Adrenal gland (tissue), 12 donors: ENCODE data around the gene POMT1. TPM values are rescaled to one million over a fixed set of nuclear protein-coding genes. Genes with fewer than 3 reads are reported as not detected.

ENCODE experiments used
- DNase-seq, 7 donors: peaks; one replicate each; pipeline ENCODE4 v3.0.0-alpha.2; 2019 to 2020
- H3K27ac ChIP-seq, 5 donors: fragments of 200-600 bp; sonication (generic) in 4 of 5; 1 replicate in 3 of 5; 2 replicates in 2 of 5; pipeline versions ENCODE4 v1.5.1 to v1.8.0; 2016 to 2020; ENCODE audit warnings: mild to moderate bottlenecking in 1 of 5
- H3K27me3 ChIP-seq: fragments of 200-600 bp; 2 replicates; pipeline ENCODE4 v1.8.0; 2021
- H3K36me3 ChIP-seq, 2 donors: fragments of 200-600 bp; replicated peaks in 1 of 2; 1 replicate in 1 of 2; 2 replicates in 1 of 2; pipeline versions ENCODE4 v1.5.1 to v1.8.0; 2018 to 2022
- H3K4me1 ChIP-seq, 2 donors: fragments of 200-600 bp; replicated peaks in 1 of 2; 1 replicate in 1 of 2; 2 replicates in 1 of 2; pipeline versions ENCODE4 v1.5.1 to v1.8.0; 2018 to 2021
- H3K4me3 ChIP-seq, 4 donors: fragments of 200-600 bp; sonication (generic) in 3 of 4; one replicate each; pipeline ENCODE4 v1.5.1; 2016 to 2018
- H3K9me3 ChIP-seq, 3 donors: fragments of 200-600 bp; sonication (generic) in 1 of 3; replicated peaks in 1 of 3; 1 replicate in 2 of 3; 2 replicates in 1 of 3; pipeline versions ENCODE4 v1.5.1 to v1.8.0; 2016 to 2021
- POLR2A ChIP-seq, 2 donors: fragments of 450-650 bp; IDR thresholded peaks; one replicate each; pipeline ENCODE4 v1.6.1; 2017; ENCODE audit warnings: antibody characterized with exemption in 2 of 2, mild to moderate bottlenecking in 2 of 2, moderate library complexity in 1 of 2
- WGBS, 4 donors: extraction: QIAGEN DNeasy Blood & Tissue Kit in 2 of 4; methylation state at CpG; one replicate each; pipeline versions ENCODE4 v1.1.5 to v1.1.7; 2013 to 2017; 5-methylcytosine and 5-hydroxymethylcytosine counted together
- intact Hi-C, 2 donors: fragments of 100-400 bp; cut with DNase I; formaldehyde crosslinking; loops; one replicate each; pipeline versions ENCODE4 v1.14.1 to v1.15.0; 2022 to 2023
- polyA plus RNA-seq, 3 donors: library from polyadenylated mRNA; stranded (reverse); fragments of 200-250 nt in 2 of 3; fragments of 350-450 nt in 1 of 3; fragmentation: Illumina TruSeq in 1 of 3; extraction: RNeasy Lipid Tissue Mini Kit (QIAGEN cat#74804) in 1 of 3; gene quantifications; one replicate each; pipeline ENCODE4 v1.2.3, GENCODE V29; 2013 to 2014
- total RNA-seq, 9 donors: library from RNA; depleted of rRNA in 4 of 9; stranded (reverse); fragments of >200 nt in 4 of 9; fragments of 120-200 nt in 1 of 9; fragmentation: NEBNext Ultra II Directional in 1 of 9; extraction: Animal tissue kit (Norgen Biotek cat#: 25700) in 1 of 9; gene quantifications; one replicate each; pipeline versions ENCODE4 v1.1.0 to v1.2.4, GENCODE V29; 2013 to 2023
- TF ChIP-seq, protein P1 (sequence below), 6 experiments: fragments of 450-650 bp in 4 of 6; fragments of 200-600 bp in 2 of 6; sonication (generic) in 1 of 6; IDR thresholded peaks; 1 replicate in 5 of 6; 2 replicates in 1 of 6; pipeline versions ENCODE4 v1.5.1 to v1.8.0; 2016 to 2021; ENCODE audit warnings: antibody characterized with exemption in 6 of 6, mild to moderate bottlenecking in 2 of 6, moderate library complexity in 1 of 6
- donor health status: healthy with polysubstance abuse.
- donor health status: Bipolar disorder and iron deficiency.
- donor health status: DM: yes; HTN: yes; CAD: no.
- donor health status: DM: no; HTN: no; CAD: no.
- donor health status: DM: no; HTN: no; CAD: no.
- donor health status: DM: yes; HTN: yes; CAD: no.

POMT1 gene
- total and polyA plus RNA-seq, 12 donors, result 10.1 to 60.9 (median 33.0) TPM

DNA sequence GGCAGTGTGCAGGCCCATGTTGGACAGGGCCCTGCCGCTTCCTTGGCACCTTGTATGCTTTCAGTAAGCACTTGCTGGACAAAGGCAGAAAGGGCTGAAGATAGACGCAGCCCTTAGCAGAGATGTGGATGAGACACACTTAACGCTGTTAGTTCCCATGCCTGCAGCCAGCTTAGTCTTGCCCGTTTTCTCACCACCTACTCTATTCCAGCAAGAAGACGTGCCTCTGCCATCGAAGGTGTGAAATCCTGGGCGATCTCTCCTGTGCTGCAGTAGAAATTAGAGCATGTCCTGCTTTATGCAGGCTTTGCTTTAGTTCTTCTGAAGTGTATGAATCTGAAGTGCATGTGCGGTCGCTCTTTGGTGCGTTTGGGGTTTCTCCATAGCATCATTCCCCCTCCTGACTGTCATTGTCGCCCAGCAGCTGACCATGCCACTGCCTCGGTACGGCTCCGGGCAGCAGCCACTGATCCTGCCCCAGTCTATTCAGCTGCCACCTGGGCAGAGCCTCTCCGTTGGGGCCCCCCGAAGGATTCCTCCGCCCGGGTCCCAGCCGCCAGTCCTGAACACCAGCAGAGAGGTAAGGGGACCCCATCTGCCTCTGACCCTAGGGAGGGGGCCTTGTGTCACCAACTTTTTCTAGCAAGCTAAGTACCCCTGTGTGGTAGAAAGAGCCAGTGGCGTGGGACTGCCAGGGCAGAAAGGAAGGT, 11.6 kb upstream of the POMT1 start:
- WGBS, 4 donors, result 91 to 99% (median 92%) methylated on average over 15 to 20 of the region's 20 CpGs
- H3K9me3 ChIP-seq, result no peaks in the 10 kb centered on the region
- intact Hi-C loops, result no loop called here
- H3K27me3 ChIP-seq, result no peaks in the 10 kb centered on the region
- H3K4me1 ChIP-seq, result no peaks in the 10 kb centered on the region
- no peak overlapping the region for H3K27ac ChIP-seq
- TF ChIP-seq POLR2A (IDR thresholded peaks at IDR 0.05), result no peak
- TF ChIP-seq, protein P1, sequence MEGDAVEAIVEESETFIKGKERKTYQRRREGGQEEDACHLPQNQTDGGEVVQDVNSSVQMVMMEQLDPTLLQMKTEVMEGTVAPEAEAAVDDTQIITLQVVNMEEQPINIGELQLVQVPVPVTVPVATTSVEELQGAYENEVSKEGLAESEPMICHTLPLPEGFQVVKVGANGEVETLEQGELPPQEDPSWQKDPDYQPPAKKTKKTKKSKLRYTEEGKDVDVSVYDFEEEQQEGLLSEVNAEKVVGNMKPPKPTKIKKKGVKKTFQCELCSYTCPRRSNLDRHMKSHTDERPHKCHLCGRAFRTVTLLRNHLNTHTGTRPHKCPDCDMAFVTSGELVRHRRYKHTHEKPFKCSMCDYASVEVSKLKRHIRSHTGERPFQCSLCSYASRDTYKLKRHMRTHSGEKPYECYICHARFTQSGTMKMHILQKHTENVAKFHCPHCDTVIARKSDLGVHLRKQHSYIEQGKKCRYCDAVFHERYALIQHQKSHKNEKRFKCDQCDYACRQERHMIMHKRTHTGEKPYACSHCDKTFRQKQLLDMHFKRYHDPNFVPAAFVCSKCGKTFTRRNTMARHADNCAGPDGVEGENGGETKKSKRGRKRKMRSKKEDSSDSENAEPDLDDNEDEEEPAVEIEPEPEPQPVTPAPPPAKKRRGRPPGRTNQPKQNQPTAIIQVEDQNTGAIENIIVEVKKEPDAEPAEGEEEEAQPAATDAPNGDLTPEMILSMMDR (IDR thresholded peaks at IDR 0.05), result no peak
- DNase-seq, result no peak
- no peak overlapping the region for H3K4me3 ChIP-seq
- H3K36me3 ChIP-seq, result peaks cover 0 to 100% of the 10 kb centered on the region in 2 donors

DNA sequence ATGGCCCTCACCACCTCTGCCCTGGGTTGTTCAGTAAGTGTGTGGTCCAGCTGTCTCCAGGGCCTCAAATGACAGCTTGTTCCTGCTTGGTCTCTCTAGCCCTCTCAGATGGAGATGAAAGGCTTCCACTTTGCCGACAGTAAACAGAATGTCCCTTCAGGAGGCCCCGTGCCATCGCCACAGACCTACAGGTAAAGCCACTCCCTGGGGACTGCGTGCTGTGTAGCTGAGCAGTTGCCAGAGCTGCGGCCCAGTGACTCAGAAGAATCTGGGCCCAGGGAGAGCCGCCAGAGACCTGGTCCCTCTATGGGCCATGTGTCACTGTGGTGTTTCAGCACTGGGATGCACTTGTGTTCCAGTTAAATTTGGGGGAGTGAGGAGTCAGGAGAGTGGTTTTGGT, 10.6 kb upstream of the POMT1 start:
- no peak overlapping the region for H3K27ac ChIP-seq
- TF ChIP-seq POLR2A (IDR thresholded peaks at IDR 0.05), result no peak
- TF ChIP-seq, protein P1 (IDR thresholded peaks at IDR 0.05), result no peak
- 51 to 82% (median 76%) methylated on average over 2 to 6 of the region's 6 CpGs for WGBS, 4 donors
- intact Hi-C loops, result no loop called here
- H3K27me3 ChIP-seq, result no peaks in the 10 kb centered on the region
- H3K4me3 ChIP-seq, result no peak overlapping the region
- no peaks in the 10 kb centered on the region for H3K9me3 ChIP-seq
- DNase-seq, result no peak
- peaks cover 0 to 100% of the 10 kb centered on the region in 2 donors for H3K36me3 ChIP-seq
- no peaks in the 10 kb centered on the region for H3K4me1 ChIP-seq

DNA sequence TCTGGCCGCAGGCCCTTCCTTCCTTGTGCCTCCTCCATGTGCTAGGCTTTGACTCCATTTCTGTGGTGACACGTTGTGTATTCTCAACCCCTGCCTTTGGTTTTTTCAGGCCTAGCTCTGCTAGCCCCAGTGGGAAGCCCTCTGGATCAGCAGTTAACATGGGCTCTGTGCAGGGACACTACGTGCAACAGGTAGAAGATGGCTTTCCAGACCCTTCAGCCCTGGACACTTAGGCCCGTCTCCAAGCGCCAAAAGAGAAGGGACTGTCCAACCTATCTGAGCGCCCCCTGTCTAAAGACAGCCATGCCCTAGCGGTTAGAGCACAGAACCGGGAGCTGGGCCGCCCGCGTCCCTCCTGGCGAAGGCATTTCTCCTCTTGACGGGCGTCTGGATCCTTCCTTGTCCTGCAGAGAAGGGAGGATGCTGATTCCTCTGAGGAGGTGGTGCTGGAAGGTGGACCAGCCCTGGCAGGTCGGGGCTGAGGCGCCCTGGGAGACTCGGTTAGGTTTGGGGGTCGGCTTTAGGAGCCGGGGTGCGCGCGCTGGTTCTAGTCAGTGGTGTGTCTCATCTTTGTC, 8.3 kb upstream of the POMT1 start:
- TF ChIP-seq, protein P1 (IDR thresholded peaks at IDR 0.05), result no peak
- no peak for TF ChIP-seq POLR2A (IDR thresholded peaks at IDR 0.05)
- H3K27ac ChIP-seq, result no peak overlapping the region
- whole genome bisulfite sequencing, 4 donors, result 88 to 95% (median 91%) methylated on average over 15 to 22 of the region's 22 CpGs
- no peaks in the 10 kb centered on the region for H3K4me1 ChIP-seq
- H3K27me3 ChIP-seq, result no peaks in the 10 kb centered on the region
- no peak overlapping the region for H3K4me3 ChIP-seq
- H3K36me3 ChIP-seq, result peaks cover 0 to 100% of the 10 kb centered on the region in 2 donors
- no peak for DNase-seq
- intact Hi-C loops, result no loop called here
- no peaks in the 10 kb centered on the region for H3K9me3 ChIP-seq

DNA sequence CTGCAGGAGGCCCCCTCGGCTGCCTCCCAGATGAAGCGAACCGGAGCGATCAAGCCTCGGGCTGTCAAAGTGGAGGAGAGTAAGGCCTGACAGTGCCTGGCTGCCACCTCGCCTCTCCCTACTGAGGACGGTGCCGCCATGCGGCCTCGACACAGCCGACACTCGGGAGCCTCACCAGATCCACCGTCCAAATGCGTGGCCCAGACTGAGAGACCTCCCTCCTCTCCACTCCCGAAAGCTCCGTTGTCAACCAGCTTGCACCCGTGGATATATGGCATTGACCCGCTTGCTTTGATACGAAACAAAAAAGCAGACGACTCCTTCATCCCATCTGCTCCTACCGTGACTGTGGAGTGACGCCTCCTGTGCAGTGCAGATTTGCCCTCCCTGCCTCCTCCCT, 6.9 kb upstream of the POMT1 start:
- DNase-seq, result no peak
- Histone ChIP-seq H3K27ac (no peak overlapping the region), H3K4me1 (no peaks in the 10 kb centered on the region), H3K27me3 (no peaks in the 10 kb centered on the region), H3K36me3 (peaks cover 0 to 90% of the 10 kb centered on the region in 2 donors), H3K4me3 (no peak overlapping the region), H3K9me3 (no peaks in the 10 kb centered on the region)
- TF ChIP-seq, protein P1 (IDR thresholded peaks at IDR 0.05), result no peak
- TF ChIP-seq POLR2A (IDR thresholded peaks at IDR 0.05), result no peak
- intact Hi-C loops, result no loop called here
- WGBS, 4 donors, result 76 to 85% (median 80%) methylated on average over 17 to 22 of the region's 22 CpGs
